ENCODE data around the gene GNPTAB.
"Not testable (repeated sequence)": the region's sequence is repeated elsewhere in the genome, so short reads cannot be mapped to it uniquely, and the experiment has no call there.

The GNPTAB gene

DNA sequence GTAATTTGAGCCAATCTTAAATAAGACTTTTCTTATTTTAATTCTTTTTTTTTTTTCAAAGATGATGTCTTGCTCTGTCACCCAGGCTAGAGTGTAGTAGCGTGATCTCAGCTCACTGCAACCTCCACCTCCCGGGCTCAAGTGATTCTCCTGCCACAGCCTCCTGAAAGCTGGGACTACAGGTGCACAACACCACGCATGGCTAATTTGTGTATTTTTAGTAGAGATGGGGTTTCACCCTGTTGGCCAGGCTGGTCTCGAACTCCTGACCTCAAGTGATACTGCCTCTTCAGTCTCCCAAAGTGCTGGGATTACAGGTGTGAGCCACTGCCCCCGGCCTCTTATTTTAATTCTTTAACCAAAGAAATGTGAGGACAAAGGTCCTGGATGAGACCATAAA, 25.9 kb upstream of the GNPTAB start:
- not testable (repeated sequence) for H3K23ac ChIP-seq (ENCODE audit: low read length in 2 of 2); H3K79me1 ChIP-seq (replicated peaks; ENCODE audit: low read length, poor library complexity, severe bottlenecking); H2AFZ ChIP-seq (ENCODE audit: low read depth, low read length); H2BK5ac ChIP-seq (ENCODE audit: low read depth, low read length, poor library complexity, severe bottlenecking); H3K9me3 ChIP-seq (ENCODE audit: control insufficient read depth, low read length); H3K4me2 ChIP-seq (ENCODE audit: low read length, poor library complexity, severe bottlenecking); H3K4me3 ChIP-seq (ENCODE audit: insufficient read depth in 1 of 2, low read depth in 1 of 2, low read length in 2 of 2); H3K36me3 ChIP-seq (ENCODE audit: control insufficient read depth in 1 of 2, insufficient read depth in 2 of 2, low read depth in 1 of 2, low read length in 2 of 2); H3K4me1 ChIP-seq (ENCODE audit: control insufficient read depth, insufficient read depth, low read depth, low read length); H3K27me3 ChIP-seq (ENCODE audit: control insufficient read depth in 1 of 2, insufficient read depth in 1 of 2, low read length in 2 of 2); DNase-seq; H2BK120ac ChIP-seq (ENCODE audit: low read depth, low read length); H4K8ac ChIP-seq (ENCODE audit: low read length)
- peak overlapping the region in 1 of 2 experiments; percentile 53 for H3K4ac ChIP-seq (ENCODE audit: low read depth in 1 of 2, low read length in 2 of 2)
- H3K27ac ChIP-seq (ENCODE audit: low read length, poor library complexity, severe bottlenecking): peak overlapping the region; percentile 80
- peak overlapping the region; percentile 44 for H2BK15ac ChIP-seq (ENCODE audit: low read depth, poor library complexity, severe bottlenecking)
- H3K18ac ChIP-seq (ENCODE audit: low read depth in 1 of 2, low read length in 2 of 2): peak overlapping the region; percentile 37 to 58
- WGBS: 99% methylated on average over 5 of the region's 5 CpGs
- peak overlapping the region in 1 of 2 experiments; percentile 38 for H3K14ac ChIP-seq (ENCODE audit: low read length in 2 of 2)
- peak overlapping the region; percentile 83 for H4K91ac ChIP-seq (ENCODE audit: low read length)
- peak overlapping the region; percentile 51 for H2AK5ac ChIP-seq (ENCODE audit: low read length, severe bottlenecking)
- H2BK12ac ChIP-seq (ENCODE audit: low read length in 2 of 2): peak overlapping the region in 1 of 2 experiments; percentile 88
- H3K9ac ChIP-seq (ENCODE audit: low read length): peak overlapping the region; percentile 29

DNA sequence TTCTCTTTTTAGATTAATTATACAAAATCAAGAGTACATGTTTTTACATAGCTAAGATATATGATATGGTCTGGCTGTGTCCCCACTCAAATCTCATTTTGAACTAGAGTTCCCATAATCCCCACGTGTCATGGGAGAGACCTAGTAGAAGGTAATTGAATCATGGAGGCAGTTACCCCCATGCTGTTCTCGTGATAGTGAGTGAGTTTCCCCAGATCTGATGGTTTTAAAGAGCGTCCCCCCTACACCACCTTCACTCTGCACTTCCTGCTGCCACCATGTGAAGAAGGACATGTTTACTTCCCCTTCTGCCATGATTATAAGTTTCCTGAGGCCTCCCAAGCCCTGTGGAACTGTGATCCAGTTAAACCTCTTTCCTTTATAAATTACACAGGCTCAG, 25.2 kb upstream of the GNPTAB start:
- Histone ChIP-seq H2AK5ac (ENCODE audit: low read length, severe bottlenecking) (peak overlapping the region; percentile 93), H3K9me3 (ENCODE audit: control insufficient read depth, low read length) (no peaks in the 10 kb centered on the region), H3K9ac (ENCODE audit: low read length) (peak overlapping the region; percentile 58), H3K4me3 (ENCODE audit: insufficient read depth in 1 of 2, low read depth in 1 of 2, low read length in 2 of 2) (no peak overlapping the region), H2BK5ac (ENCODE audit: low read depth, low read length, poor library complexity, severe bottlenecking) (no peak overlapping the region), H3K4me1 (ENCODE audit: control insufficient read depth, insufficient read depth, low read depth, low read length) (peaks cover 7% of the 10 kb centered on the region), H2BK12ac (ENCODE audit: low read length in 2 of 2) (peak overlapping the region; percentile 17 to 75), H3K36me3 (ENCODE audit: control insufficient read depth in 1 of 2, insufficient read depth in 2 of 2, low read depth in 1 of 2, low read length in 2 of 2) (no peaks in the 10 kb centered on the region), H3K27me3 (ENCODE audit: control insufficient read depth in 1 of 2, insufficient read depth in 1 of 2, low read length in 2 of 2) (no peaks in the 10 kb centered on the region), H3K14ac (ENCODE audit: low read length in 2 of 2) (no peak overlapping the region), H3K18ac (ENCODE audit: low read depth in 1 of 2, low read length in 2 of 2) (peak overlapping the region; percentile 87 to 94), H2BK15ac (ENCODE audit: low read depth, poor library complexity, severe bottlenecking) (no peak overlapping the region), H3K27ac (ENCODE audit: low read length, poor library complexity, severe bottlenecking) (peak overlapping the region; percentile 79), H3K79me1 (replicated peaks; ENCODE audit: low read length, poor library complexity, severe bottlenecking) (no peaks in the 10 kb centered on the region), H3K4ac (ENCODE audit: low read depth in 1 of 2, low read length in 2 of 2) (no peak overlapping the region), H3K23ac (ENCODE audit: low read length in 2 of 2) (no peak overlapping the region), H4K91ac (ENCODE audit: low read length) (peak overlapping the region; percentile 86), H3K4me2 (ENCODE audit: low read length, poor library complexity, severe bottlenecking) (no peak overlapping the region), H2AFZ (ENCODE audit: low read depth, low read length) (no peak overlapping the region), H2BK120ac (ENCODE audit: low read depth, low read length) (no peak overlapping the region), H4K8ac (ENCODE audit: low read length) (peak overlapping the region; percentile 91)
- DNase-seq: no peak
- 94% methylated on average over 3 of the region's 3 CpGs for WGBS

DNA sequence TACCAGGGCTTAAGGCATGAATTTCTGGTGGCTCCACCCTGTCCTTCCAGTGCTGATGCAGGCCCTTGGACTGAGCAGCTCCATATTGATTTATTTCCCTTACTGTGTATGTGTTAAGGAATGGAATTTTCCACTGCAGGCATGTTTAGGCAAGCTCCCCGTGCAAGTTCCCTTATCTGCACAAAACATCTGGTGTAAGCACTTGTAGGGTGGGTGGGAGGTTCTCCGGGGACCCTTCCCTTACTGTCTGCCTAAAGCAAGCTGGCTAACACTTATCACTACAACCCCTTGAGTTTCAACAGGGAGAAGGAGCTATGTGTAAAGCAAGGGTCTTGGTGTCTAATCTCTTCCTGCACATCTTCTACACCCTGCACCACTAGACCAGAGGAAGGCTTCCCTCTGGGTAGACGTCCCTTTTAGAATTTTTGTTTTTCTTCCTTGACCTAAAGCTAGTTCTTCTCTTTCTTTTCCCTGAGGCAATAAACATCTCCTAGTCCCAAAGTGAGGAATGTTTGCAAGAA, 24.7 kb upstream of the GNPTAB start:
- Histone ChIP-seq H3K14ac (ENCODE audit: low read length in 2 of 2) (no peak overlapping the region), H3K79me1 (replicated peaks; ENCODE audit: low read length, poor library complexity, severe bottlenecking) (no peaks in the 10 kb centered on the region), H3K4ac (ENCODE audit: low read depth in 1 of 2, low read length in 2 of 2) (peak overlapping the region in 1 of 2 experiments; percentile 59), H3K18ac (ENCODE audit: low read depth in 1 of 2, low read length in 2 of 2) (peak overlapping the region in 1 of 2 experiments; percentile 73), H3K4me2 (ENCODE audit: low read length, poor library complexity, severe bottlenecking) (no peak overlapping the region), H3K27me3 (ENCODE audit: control insufficient read depth in 1 of 2, insufficient read depth in 1 of 2, low read length in 2 of 2) (no peaks in the 10 kb centered on the region), H3K27ac (ENCODE audit: low read length, poor library complexity, severe bottlenecking) (peak overlapping the region; percentile 69), H4K91ac (ENCODE audit: low read length) (peak overlapping the region; percentile 43), H3K23ac (ENCODE audit: low read length in 2 of 2) (no peak overlapping the region), H2BK12ac (ENCODE audit: low read length in 2 of 2) (peak overlapping the region; percentile 2 to 54), H3K9ac (ENCODE audit: low read length) (peak overlapping the region; percentile 58), H3K9me3 (ENCODE audit: control insufficient read depth, low read length) (no peaks in the 10 kb centered on the region), H3K4me1 (ENCODE audit: control insufficient read depth, insufficient read depth, low read depth, low read length) (peaks cover 5% of the 10 kb centered on the region), H2BK120ac (ENCODE audit: low read depth, low read length) (peak overlapping the region; percentile 75), H4K8ac (ENCODE audit: low read length) (peak overlapping the region; percentile 35), H2AFZ (ENCODE audit: low read depth, low read length) (no peak overlapping the region), H2BK5ac (ENCODE audit: low read depth, low read length, poor library complexity, severe bottlenecking) (peak overlapping the region; percentile 68), H2AK5ac (ENCODE audit: low read length, severe bottlenecking) (peak overlapping the region; percentile 35), H3K36me3 (ENCODE audit: control insufficient read depth in 1 of 2, insufficient read depth in 2 of 2, low read depth in 1 of 2, low read length in 2 of 2) (no peaks in the 10 kb centered on the region), H2BK15ac (ENCODE audit: low read depth, poor library complexity, severe bottlenecking) (no peak overlapping the region), H3K4me3 (ENCODE audit: insufficient read depth in 1 of 2, low read depth in 1 of 2, low read length in 2 of 2) (no peak overlapping the region)
- DNase-seq: peak; percentile 74
- 25% methylated on average over 1 of the region's 3 CpGs for WGBS

DNA sequence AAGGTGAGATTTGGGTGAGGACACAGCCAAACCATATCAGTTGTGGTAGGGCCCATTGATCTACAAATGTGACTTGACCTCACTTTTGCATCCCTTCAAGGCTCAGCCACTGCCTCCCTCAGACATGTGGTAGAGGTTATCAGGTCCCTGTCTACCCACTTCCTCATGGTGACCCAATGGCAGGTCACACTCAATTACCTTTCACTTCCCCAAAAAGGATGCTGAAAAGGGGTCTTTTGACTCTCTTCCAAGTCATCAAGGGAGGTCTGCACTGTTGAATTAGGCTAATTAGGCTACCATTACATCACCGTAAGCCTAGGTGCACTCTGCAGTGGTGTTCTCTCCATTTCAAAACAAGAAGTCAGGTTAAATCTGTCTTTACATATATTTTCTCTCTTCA, 24.0 kb upstream of the GNPTAB start:
- Histone ChIP-seq H2BK15ac (ENCODE audit: low read depth, poor library complexity, severe bottlenecking) (no peak overlapping the region), H3K9ac (ENCODE audit: low read length) (peak overlapping the region; percentile 58), H3K36me3 (ENCODE audit: control insufficient read depth in 1 of 2, insufficient read depth in 2 of 2, low read depth in 1 of 2, low read length in 2 of 2) (no peaks in the 10 kb centered on the region), H3K27ac (ENCODE audit: low read length, poor library complexity, severe bottlenecking) (peak overlapping the region; percentile 69), H3K23ac (ENCODE audit: low read length in 2 of 2) (no peak overlapping the region), H2BK120ac (ENCODE audit: low read depth, low read length) (no peak overlapping the region), H3K18ac (ENCODE audit: low read depth in 1 of 2, low read length in 2 of 2) (peak overlapping the region in 1 of 2 experiments; percentile 79), H2AFZ (ENCODE audit: low read depth, low read length) (no peak overlapping the region), H2AK5ac (ENCODE audit: low read length, severe bottlenecking) (peak overlapping the region; percentile 35), H2BK5ac (ENCODE audit: low read depth, low read length, poor library complexity, severe bottlenecking) (no peak overlapping the region), H2BK12ac (ENCODE audit: low read length in 2 of 2) (peak overlapping the region; percentile 2 to 99), H3K4me2 (ENCODE audit: low read length, poor library complexity, severe bottlenecking) (no peak overlapping the region), H3K4me1 (ENCODE audit: control insufficient read depth, insufficient read depth, low read depth, low read length) (peaks cover 5% of the 10 kb centered on the region), H4K91ac (ENCODE audit: low read length) (peak overlapping the region; percentile 61), H3K79me1 (replicated peaks; ENCODE audit: low read length, poor library complexity, severe bottlenecking) (no peaks in the 10 kb centered on the region), H3K9me3 (ENCODE audit: control insufficient read depth, low read length) (no peaks in the 10 kb centered on the region), H3K14ac (ENCODE audit: low read length in 2 of 2) (peak overlapping the region in 1 of 2 experiments; percentile 28), H3K27me3 (ENCODE audit: control insufficient read depth in 1 of 2, insufficient read depth in 1 of 2, low read length in 2 of 2) (no peaks in the 10 kb centered on the region), H3K4ac (ENCODE audit: low read depth in 1 of 2, low read length in 2 of 2) (peak overlapping the region in 1 of 2 experiments; percentile 62), H4K8ac (ENCODE audit: low read length) (peak overlapping the region; percentile 56), H3K4me3 (ENCODE audit: insufficient read depth in 1 of 2, low read depth in 1 of 2, low read length in 2 of 2) (no peak overlapping the region)
- 100% methylated on average over 1 of the region's 1 CpG for WGBS
- no peak for DNase-seq
